IPS-NIHi7 (cell line): Measurements from ENCODE around the gene TDRD9.

Experiments
- DNase-seq: peaks from one replicate; pipeline ENCODE4 v3.0.0; 2012; ENCODE audit warnings: mixed read lengths; ENCODE audit errors: extremely low spot score

TDRD9 gene

DNA sequence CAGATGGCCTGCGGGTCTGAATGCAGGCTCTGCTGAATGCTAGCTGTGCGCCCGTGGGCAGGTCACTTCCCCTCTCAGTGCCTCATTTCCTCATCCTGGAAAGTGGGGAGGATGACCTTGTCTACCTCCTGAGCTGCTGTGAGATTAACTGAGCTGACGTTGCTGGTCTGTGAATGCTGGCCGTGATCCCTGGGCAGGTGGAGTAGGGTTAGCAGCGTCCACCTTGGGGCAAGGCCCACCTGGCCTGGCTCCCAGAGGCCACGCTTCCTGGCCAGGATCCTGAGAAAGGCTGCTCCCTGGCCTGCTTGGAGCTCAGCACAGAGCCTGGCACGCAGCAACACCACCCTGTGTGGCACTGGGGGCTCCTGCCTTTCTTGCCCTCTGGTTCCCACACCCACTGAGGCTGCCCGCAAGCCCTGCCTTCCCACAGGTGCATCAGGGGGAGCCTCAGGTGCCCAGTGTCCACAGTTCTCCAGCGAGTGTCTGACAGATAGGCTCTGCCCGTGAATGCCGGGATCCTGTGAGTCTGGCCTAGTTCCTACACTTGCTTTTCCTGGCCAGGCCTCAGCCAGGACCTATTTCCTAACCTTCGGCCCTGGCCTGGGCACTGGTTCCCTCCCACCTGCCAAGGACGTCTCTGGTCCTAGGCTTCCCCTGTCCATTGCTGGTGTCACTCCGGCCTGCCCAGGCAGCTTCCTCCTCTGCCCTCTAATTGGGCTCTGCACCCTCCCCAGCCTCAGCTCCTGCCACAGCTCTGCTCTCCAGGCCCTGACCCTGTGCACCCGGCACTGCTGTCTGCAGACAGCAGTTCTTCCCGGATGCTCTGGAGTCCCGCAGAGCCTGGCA is 37.2 kb upstream of the TDRD9 start:
- DNase-seq, result no peak

DNA sequence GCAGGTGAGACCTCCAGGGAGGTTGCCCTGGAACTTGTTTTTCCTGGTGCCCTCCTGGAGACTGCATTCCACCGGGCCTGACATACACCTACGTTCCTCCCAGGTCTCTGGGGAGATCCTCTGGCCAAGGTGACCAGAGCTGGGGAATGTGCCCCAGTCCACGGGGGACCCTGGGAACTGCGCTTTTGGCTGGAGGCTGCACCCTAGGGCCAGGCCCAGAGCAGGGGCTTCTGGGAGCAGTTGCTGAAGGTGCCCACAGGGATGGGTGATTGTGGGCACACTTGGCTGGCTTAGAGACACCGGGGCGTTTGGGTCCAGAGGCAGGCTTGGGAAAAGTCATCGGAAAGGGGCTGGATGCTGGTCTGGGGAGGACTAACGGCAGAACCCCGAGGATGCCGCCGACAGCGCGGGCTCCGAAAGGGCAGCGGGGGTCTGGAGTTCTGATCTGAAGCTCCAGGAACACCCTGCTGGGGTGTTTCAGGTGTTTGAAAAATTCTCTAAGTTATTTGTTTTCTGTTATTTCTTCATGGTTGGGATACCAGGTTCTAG is 36.5 kb upstream of the TDRD9 start:
- DNase-seq, result no peak

DNA sequence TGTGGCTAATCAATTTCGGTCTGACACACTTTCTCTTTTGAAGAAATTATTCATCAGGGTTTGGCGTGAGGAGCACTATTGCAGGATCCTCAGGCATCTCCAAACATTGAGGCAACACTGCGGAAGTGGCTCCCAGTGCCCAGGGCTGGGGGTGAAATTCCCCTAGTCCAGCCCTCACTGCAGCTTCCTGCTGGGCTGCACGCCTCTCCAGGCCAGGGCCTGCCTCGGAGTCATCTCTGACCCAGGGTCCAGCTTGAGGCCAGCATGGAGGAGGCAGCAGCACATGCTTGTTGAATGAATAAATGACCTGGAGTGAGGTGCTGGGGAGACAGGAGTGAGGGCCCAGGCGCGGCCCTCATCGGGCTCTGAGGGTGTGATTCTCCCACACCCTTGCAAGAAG is 36.0 kb upstream of the TDRD9 start:
- no peak for DNase-seq

DNA sequence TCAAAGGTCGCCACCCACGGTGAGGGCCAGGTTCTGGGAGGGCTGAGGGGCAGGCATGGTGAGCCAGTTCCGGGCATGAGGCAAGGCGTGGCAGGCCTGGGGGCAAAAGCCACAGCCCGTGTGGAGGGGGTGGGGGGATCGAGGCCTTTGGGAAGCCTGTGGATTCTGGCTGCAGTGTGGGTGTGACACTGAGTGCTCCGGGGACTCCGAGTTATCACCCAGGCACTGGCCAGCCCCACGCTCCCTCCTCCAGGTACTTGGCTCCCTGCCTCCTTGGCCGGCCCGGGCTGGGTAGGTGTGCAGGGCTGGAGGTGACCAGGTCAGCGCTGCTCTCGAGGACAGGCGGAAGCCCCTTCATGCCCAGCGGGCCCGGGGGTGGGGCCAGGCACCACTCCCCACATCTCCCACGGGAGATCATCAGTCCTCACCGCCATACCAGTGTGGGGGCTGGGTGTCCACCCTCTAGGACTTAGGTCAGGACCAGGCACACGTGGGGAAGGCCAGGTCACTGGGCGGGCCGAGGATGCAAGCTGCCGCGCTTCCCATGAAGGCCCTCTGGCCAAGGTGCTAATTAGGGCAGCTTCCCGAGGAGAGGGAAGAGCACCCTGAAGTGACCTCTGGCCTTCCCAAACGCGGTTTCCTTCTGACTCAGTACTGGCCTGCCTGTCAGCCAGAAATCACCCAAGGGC is 34.1 kb upstream of the TDRD9 start:
- DNase-seq, result no peak

DNA sequence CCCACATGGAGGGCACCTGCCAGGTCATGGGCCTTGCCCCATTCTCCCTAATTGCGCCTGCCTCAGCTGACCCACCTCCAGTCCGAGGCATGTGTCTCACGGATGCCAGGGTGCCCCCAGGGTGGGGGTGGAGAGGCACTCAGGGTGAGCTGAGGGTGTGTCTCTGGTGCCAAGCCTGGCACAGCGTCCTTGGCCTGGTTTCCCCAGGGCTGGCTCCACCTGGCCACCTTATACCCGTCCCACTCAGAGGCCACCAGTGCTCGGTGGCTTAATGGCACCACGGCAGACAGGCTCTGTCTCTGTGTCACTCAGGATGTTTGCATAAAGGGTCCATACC is 33.6 kb upstream of the TDRD9 start:
- DNase-seq, result no peak

DNA sequence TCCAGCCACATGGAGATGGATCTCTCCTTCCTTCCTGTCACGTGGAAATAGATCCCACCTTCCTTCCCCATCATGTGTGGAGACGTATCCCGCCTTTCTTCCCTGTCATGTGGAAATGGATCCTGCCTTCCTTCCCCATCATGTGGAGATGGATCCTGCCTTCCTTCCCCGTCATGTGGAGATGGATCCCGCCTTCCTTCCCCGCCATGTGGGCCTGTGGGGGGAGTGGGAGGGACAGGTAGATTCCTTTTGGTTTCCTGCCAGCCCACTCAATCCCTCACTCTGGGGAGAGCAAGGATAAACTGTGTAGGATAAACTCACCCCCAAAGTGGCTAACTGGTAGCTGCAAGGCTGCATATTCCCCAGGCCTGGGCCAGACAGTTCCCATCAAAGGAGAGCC is 31.7 kb upstream of the TDRD9 start:
- no peak for DNase-seq

DNA sequence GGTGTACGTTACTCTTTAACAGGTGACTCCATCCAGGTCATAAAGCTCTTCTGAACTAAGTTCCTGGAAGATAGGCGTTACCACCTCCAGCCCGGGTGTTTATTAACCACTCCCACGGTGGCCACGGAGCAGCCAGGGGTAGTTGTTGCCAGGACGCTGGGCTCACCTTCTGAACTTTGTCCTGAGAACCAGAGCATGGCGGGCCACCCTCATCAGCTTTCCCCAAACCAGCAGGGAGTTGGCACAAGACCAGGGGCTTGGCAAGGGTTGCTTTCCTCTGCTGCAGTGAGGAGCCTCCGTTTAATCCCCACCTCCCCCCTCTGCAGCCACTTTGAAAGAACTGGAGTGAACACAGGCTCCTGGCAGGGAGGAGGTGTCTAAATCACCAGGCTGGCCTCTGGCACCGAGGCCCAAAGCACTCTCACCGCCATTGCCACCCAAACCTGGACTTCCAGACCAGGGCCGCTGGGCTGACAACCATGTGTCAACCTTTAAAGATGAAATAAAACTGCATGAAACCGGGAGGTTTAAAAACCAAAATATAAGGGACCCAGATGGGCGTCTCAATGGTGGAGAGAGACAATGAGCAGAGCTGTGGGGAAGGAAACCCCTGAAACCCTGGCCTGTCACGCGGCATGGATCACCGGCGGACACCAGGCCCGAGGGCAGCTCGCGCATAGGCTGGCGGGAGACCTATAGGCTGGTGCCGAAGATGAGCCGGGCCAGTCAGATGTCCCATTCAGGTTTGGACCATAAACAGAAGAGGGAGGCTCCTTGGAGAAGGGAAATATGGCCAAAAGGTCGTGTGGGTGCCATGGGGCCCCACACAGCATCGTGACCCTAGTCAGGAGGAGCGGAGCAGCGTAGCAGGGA is 30.9 kb upstream of the TDRD9 start:
- no peak for DNase-seq

DNA sequence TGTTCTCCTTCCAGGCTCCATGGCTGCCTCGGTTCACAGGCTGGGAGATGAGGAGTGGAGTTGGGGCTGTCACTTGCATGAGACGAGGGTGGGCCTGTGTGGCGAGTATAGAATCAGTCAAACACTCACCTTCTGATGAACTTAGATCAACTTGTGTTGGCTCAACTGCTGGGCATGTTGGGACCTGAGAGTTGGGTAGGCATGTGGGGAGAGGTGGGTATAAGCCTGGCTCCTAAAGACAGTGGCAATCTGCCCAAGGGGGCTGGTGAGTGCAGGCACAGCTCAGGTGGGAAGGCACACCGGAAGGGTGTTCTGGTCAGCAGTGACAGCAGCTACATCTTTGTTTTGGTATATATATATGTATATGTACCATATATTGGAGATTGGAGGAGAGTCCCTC is 30.1 kb upstream of the TDRD9 start:
- no peak for DNase-seq

DNA sequence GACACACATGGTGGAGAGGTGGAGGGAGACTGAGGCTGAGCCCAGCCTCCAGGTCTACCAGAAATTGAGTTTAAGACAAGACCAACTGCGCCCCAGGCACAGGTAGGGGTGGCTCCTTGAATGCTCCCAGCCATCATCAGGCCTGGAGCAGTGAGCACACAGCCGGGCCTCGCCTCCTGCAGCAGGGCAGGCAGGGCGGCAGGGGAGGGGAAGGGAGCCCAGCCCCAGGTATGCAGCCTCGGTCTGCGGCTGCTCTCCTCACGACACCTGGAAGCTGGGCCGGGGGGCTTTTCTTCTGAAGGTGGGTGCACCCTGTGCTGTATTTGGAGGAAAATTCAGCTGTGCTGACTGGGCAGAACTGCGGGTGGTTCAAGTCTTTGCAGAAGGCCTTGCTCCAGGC is 29.5 kb upstream of the TDRD9 start:
- no peak for DNase-seq

DNA sequence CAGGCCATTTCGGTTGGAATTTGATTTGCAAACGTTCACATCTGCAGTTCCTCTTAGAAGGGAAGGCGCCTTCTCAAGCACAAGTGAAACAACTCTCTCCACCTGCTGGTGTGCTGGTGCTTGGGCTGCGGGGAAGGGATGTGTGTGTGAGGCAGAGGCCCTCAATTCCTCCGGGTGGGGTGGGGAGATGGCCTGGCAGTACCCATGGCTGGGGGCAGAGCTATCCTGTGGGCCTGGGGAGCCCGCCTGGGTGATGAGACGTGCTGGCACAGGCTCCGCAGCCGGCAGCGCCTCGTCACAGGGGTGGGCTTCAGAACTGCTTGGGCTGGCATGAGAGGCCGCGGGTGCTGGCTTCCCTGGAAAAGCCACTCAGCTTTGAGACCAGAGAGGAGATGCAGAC is 28.9 kb upstream of the TDRD9 start:
- no peak for DNase-seq

DNA sequence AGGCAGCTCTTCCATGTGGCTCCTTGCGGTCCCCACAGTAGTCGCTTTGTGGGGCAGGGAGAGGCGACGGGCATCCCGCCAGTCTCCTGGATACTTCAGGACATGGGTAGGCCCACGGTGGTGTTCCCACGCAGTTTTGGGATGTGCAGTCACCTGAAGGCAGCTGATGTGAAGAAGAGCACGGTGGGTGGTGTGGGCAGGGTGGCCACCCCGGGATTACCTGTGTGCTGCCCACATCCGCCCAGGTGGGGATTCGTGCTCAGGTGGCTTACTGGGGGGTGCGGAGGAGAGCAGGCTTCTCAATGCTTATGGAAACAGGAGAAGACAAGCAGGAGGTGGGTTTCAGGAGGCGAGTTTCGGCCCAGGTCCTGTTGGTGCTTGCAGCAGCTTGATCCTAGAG is 28.4 kb upstream of the TDRD9 start:
- no peak for DNase-seq

DNA sequence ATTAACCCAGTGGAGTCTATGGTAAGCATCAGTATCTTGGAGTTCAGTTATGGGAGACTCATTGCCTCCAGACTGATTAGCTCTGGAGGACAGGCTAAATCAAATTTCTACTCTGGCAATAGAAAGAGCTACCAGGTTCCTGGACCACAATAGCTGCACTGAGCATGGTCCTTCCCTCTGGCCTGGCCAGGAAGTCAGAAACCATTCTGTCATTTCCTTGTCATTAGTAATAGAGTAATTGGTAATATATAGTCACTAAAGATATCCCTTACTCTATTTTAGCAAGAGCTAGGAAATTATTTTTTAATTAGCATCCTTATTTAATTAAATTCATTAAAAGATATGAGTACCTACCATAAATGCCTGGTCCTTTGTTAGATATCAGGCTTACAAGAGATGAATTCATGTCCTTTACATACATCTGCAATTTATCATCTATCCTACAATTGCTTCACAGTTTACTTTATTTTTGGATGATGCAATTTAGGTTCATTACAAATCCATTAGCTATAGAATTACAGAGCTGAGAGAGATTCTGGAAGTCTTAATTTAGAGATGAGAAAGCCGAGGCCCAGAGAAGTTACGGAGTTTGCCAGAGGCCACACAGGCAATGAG is 23.7 kb upstream of the TDRD9 start:
- DNase-seq, result no peak

DNA sequence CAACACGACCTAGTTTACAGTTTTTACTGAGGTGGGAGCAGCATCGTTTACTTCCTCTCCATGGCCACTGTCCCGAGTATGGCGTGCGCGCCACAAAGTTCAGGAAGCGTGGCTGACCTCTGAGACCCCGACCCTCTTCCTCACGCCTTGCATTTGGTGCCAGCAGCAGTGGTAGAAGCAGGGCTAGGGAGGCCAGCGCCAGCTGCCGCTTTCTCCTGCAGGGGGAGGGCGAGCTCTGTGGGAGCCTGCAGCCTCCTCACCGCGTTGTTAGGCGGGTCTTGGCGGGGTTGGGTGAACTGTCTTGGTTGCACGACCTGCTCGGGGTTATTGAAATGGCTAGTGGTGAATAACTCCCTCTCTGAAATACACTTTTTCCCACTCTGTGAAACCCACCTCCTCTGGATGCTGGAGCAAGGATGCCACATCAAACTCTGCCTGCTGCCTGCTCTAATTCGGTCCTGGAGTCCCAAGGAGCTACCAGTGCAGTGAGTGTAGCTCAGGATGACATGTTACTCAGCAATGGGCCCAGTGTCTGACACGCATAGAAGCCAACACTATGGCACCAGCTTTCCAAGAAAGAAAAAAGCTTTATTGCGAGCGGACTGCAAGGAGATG is 22.3 kb upstream of the TDRD9 start:
- peak; percentile 67 for DNase-seq

DNA sequence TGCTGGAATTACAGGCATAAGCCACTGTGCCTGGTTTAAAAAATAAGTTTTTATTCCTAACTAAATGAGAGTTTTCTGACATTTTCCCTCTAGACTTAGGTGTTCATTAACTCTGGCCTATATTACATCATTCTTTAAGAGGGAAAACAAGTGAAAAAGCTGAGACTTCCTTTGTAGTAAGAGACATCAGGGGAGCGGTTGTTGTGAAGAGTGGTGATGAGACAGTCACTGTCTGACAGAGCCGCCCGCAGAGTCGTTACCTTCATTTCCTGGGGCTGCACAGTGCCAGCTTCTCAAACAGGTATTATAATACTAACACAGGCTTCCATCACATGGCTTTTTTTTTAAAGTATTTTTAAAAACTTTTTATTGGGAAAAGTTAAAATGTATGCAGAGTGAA is 19.7 kb upstream of the TDRD9 start:
- no peak for DNase-seq

DNA sequence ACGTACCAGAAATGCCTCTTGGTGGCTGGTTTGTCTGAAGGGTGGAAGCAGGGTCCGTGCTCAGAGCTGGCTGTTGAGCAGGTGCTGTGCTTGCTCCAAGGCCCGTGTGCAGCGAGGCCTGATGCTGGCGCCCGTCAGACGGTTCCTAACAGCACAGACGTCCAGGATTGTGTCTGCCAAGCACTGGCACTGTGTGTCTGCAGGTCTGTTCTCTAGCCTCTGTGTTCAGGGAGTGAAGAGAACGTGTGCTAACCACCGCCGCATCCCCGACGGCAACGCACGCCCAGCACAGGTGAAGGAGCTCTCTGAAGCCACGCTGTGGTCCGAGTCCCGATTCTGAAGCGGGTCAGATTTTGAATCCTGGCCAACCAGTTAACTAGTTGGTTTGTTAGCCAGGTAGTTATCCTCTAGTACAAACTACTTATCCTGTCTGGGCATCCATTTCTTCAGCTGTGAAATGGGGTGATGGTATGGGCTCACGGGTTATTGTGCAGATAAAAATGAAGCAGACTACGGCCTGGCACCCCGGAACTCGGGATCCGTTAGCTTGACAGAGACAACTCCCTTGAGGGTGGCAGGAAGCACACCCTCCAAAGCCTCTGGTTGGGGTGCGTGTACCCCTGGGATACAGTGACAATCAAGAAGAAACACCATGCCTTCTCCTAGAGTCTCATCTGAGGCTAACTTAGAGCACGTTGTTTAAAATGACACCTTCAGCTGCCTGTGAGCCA is 18.6 kb upstream of the TDRD9 start:
- no peak for DNase-seq

DNA sequence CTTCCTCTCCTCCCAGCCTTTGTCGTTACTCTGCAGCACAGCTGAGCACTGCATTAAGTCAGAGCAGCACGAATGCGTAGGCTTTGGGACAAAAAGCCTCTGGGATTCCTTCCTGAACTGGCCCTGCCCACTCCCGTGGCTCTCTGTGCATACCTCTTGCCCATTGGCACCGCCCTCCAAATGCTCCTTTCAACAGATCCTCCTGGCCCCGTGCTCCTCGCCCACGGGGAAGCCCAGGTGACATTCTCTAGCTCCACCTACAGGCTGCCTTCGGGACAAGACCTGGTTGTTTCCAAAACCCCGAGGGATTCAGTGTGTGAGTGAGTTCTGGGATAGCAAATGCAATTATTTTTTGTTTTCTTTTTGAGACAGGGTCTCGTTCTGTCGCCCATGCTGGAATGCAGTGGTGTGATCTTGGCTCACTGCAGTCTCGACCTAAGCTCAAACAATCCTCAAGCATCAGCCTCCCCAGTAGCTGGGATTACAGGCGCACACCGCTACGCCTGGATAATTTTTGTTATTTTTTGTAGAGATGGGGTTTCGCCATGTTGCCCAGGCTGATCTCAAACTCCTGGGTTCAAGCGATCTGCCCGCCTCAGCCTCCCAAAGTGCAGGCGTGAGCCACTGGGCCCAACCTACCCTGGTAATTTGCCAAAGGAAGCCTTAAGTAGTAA is 17.9 kb upstream of the TDRD9 start:
- peak; percentile 92 for DNase-seq

DNA sequence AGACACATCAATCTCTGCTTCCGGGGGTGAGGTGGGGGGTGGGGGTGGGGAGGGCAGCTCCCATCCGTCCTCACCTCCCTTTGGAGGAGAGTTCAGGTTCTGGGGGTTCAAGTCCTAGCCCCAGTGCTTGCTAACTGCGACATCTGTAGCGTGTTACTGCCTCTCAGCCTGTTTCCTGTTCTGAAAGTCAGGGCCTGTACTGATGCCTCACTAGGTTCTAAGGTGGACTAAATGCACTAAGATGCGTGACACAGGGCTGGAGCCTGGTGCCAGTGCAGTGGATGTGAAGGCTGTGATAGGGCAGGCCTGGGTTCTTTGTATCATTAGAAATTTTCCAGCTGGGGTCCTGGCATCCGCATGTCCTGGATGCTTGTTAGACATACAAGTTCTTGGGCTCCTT is 17.3 kb upstream of the TDRD9 start:
- no peak for DNase-seq

DNA sequence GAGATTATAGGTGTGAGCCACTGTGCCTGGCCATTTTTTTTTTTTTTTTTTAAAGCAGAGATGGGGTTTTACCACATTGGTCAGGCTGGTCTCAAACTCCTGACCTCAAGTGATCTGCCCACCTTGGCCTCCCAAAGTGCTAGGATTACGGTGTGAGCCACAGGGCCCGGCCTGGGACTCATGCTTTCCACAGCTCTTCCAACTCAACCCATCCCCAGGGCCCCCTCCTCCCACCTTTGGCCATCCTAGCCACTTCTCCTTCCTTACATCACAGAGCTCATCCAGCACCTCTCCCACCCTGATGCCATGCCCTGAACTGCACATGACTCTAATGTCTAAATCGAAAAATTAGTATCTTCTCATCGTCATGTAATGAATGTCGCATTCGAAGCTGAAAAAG is 12.6 kb upstream of the TDRD9 start:
- DNase-seq, result no peak

DNA sequence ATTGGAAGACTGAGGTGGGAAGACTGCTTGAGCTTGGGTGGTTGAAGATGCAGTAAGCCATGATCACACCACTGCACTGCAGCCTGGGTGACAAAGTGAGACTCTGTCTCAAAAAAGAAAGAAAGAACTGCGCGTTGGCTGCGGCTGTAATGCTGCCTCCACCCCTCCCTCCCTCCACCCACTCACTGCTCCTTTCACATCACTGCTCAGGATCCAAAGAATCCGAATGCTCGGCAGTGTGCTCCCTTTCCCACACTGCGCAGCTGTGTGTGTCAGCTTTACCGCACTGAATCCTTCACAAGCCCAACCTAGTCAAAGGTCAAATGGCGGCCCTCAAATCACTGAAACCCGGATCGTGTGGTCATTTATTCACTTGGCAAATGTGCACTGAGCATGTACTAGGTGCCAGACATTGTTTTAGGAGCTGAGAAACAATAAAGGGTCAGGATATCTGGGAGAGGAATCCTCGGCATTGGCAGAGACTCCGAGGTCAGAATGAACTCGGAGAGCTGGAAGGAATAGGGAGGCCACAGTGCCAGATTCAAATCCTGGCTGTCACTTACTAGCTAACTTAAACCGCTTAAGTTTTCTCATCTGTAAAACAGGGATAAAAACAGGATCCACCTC is 11.5 kb upstream of the TDRD9 start:
- DNase-seq, result no peak
